Stimulated activated CD8-positive, alpha-beta memory T cell treated with anti-CD3 and anti-CD28 coated beads, Interleukin-4, amount 100 ng/mL, for 4 hours (primary cell): Measurements from ENCODE around the gene GNPTAB.

ENCODE experiments used
- DNase-seq, 2 donors: peaks; one replicate each; pipeline ENCODE4 v3.0.0-alpha.2; 2020; ENCODE audit warnings: low read depth in 2 of 2, low spot score in 1 of 2

Gene GNPTAB

DNA sequence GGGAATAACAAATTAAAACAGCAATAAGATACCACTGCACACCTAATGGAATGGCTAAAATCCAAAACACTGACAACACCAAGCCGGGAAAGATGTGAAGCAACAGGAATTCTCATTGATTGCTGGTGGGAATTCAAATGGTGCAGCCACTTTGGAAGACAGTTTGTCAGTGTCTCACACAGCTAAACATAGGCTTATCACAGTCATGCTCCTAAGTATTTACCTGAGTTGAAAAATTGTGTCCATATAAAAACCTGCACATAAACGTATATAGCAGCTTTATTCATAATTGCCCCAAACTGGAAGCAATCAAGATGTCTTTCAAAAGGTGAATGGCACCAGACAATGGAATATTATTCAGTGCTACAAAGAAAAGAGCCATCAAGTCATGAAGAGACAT, 21.6 kb downstream of the GNPTAB start:
- DNase-seq = no peak

DNA sequence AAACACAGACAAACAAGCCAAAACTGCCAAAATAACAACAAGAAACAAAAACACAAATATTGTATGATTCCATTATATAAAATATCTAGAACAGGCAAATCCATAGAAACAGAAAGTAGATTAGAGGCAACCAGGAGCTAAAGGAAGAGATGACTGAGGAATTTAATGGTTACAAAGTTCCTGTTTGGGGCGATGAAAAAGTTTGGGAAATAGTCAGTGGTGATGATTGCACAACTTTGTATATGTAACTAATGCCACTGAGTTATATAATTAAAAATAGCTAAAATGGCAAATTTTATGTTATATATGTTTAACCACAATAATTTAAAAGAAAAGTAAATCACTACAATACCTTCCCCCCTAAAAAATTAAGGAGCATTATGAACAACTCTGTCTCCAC, 24.5 kb downstream of the GNPTAB start:
- no peak for DNase-seq

DNA sequence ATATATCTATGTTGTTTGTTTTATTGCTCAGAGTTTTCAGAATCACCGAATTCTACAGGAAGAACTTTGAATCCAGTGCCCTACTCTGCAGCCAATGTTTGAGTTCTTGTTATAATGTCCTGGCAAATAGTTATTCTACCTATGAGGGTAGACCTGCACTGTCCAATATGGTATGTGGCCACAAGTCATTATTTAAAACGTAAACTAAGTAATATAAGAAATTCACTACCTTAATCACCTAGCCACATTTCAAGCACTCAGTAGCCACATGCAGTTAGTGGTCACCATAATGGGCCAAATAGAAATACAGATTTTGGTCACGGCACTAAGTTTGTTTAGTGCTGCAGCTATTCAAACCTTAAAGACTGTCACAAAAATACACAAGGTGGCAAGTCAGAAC, 26.4 kb downstream of the GNPTAB start:
- DNase-seq = no peak

DNA sequence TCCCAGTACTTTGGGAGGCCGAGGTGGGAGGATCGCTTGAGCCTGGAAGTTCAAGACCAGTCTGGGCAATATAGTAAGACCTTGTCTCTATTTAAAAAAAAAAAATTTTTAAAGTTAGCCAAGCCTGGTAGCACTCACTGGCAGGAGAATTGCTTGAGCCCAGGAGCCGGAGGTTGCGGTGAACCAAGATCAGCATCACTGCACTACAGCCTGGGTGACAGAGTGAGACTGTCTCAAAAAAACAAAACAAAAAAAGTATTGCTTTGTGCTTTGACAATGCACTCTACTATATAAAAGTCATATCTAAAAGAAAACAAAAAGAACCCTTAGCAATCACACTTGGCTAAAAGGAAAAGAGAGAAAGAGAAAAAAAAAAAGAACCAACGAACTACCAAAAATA, 26.8 kb downstream of the GNPTAB start:
- DNase-seq = no peak

DNA sequence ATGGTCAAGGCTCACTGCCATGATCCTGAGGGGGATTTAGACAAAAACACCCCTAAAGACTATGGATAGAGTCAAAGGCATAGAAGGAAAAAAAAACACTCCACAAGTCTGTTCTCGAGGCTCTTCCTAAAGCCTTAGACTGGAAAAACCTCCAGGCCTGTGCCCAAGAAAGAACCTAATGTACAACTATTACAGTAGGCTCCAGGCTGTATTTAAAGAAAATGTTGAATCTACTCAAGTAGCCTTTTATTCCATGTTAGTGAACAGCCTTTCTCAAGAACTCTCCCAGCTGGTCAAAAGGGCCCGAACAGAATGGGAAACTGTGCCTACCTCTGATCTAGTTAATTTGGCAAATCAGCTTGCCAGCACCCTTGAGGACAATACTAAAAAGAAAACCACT, 28.3 kb downstream of the GNPTAB start:
- no peak for DNase-seq

DNA sequence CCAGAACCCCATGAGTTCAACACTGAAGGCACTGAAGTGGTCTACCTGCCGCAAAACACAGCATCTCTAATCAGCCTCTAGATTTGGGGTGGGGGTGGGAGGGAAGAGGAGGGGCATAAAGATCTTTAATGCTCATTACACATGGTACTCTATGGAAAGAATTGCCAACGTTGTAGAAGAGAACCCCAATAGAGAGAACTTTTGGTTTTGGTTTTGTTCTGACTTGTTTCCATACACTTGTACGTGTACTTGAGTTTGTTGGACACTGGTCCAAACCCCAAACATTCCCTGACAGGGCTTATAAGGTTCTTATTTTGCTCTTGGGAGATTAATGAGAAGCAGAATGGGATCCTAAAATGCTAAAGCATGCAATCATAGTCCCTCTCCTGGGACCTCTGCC, 31.0 kb downstream of the GNPTAB start:
- no peak for DNase-seq

DNA sequence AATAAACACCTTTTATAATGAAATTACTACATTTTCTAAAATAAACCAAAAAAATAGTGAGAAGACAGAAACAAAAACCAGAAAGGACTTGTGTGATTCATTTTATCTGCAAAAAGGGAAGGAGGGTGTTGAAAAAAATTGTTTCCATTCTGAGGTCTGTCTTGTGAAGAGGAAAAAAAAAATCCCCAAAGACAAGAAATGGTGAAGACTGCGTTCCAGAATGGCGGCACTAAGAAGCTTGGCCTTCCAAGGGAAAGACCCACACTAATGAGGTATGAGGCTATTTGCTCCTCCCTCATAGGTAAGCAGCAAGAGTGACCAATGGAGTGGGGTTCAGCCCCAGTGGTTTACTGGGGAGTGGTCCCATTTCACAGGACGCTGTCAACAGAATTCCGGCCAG, 35.0 kb downstream of the GNPTAB start:
- no peak for DNase-seq

DNA sequence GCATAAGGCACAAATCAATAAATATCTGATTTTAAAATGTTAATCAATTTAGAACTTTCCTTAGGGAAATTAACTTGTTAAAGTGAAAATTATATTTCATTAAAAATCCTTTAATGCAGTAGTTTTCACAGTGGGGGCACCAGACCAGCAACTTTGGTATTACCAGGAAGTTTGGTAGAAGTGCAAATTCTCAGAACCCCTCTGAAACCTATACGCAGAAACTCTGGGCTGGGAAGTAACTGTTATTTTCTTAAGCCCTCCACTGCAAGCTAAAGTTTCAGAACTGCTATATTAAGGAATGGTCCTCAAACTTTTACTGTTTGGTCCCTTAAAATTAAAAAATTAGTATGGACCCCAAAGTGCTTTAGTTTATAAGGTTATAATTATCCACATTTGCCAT, 35.7 kb downstream of the GNPTAB start:
- DNase-seq = no peak

DNA sequence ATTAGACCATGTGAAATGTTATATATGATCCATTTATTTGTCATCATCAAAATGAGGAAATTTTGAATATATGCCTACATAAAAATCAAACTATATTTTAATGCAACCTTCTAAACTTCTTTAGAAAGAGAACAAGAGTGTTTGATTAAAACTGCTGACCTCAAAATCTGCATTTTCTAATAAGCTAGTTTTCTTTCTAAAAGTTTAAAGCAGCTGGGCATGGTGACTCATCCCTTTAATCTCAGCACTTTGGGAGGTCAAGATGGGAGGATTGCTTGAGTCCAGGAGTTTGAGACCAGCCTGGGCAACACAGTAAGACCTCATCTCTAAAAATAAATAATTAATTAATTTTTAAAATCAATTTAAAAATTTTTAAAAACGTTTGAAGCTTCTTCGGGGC, 36.2 kb downstream of the GNPTAB start:
- DNase-seq = no peak

DNA sequence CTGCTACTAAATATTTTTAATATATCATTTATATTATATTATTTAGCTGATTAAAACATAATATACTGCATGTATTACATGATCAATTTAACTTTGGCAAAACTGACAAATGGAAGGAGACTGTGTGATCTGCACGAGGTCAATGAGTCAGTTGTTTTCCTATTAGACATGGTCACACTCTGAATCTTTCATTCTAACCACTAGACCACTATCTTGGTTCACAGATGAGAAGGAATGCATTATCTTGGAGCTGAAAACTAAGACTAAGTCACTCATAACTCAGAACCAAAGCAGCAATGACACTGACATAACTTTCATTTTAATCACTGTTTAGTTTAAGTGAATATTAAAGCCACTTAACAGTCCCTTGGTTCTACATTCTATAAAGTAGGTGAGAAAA, 37.4 kb downstream of the GNPTAB start:
- no peak for DNase-seq

DNA sequence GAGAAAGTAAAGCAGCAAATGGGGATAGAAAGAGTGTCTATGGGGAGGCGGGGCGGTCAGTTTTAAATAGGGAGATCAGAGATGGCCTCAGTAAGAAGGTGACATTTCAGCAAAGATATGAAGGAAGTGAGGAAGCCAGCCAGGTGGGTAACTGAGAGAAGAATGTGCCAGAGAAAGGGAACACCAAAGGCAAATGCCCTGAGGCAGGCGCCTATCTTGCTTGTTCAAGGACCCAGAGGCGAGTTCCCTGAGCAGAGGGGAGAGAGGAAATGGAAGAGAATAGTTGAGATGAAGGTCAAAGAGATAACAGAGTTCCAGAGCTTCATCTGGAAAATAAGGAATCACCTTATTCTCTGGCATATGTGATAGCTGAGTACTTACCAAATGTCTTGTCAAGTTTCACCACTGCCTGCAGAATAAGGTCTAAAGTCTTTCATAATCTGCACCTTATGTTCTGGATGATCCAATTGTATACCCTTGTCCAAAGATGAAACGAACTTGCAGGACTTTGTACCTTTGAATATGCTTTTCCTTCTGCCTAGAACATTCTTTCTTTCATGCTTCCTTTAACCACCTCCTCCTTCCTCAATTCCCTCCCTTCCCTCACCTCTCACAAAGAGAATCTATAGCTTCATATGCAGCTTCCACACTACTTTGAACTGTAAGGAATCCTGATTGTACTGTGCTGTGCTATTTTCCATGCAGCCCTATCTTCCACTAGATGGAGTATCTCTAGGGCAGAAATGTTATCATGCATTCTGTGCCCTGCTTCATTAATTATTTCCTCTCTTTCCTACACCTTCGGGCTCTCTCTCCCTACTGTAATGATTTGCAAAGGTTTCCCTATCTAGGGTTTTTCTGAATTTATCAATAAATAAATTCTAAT, 38.5 kb downstream of the GNPTAB start:
- DNase-seq = no peak

DNA sequence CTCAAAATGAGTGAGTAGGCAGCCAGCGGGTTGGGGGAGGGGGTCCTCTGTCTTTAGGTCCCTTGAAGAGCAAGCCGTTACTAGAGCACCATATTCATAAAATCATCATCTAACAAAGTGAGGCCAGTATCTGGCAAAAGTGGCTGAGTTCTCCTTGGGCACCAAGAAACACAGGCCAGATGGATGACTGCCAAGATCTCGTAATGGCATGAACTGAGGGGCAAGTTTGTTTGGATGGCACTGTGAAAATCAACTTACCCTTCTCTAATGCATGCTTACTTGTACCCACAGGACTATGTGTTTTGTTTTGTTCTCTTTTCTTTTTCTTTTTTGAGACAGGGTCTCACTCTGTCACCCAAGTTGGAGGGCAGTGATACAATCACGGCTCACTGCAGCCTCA, 41.6 kb downstream of the GNPTAB start:
- DNase-seq = no peak

DNA sequence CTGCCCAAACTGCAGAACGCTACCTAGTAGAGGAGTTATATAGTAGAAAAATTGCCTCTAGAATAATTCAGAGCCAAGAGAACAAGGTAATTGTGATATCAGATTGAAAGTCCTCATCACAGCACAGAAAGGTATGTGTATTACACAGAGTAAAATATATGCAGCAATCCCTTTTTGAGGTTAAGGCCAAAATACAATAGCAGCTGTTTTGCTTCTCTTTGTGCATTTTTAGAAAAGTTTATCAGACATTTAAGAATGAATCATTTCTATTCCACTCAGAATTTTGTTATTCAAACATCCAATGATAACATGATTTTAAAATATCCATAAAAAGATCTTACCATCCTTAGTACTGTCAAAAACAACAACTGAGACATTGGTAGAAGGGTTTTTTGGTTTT, 45.1 kb downstream of the GNPTAB start:
- no peak for DNase-seq

DNA sequence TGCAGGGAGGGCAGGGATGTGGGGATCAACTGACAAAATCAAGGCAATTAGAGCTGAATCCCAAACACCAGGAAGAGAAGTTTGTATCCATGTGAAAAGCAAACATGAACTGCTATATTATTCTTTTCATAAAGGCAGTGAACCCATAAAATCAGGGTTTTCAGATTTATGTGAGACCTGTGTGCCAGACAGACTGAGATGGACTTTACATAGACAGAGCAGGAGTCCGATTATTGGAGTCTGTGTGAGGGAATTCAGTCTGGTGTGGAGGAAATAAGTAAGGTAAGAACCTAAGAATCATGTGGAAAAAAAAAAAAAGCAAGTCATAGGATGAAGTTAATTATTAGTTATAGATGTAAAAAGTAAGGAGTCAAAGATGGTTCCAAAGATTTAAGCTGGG, 46.4 kb downstream of the GNPTAB start:
- no peak for DNase-seq

DNA sequence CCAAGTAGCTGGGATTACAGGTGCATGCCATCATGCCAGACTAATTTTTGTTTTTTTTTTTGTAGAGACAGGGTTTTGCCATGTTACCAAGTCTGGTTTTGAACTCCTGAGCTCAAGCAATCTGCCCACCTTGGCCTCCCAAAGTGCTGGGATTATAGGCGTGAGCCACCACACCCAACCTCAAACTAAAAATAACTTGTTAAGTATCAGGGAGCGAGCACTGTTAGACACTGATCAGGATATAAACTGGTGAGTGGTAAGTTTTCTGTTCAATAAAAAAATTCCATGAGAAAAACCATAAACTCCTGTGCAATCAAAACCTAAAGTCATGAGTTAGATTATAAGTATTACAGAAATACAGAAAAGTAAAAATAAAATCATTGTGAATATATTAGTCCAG, 46.9 kb downstream of the GNPTAB start:
- DNase-seq = no peak

DNA sequence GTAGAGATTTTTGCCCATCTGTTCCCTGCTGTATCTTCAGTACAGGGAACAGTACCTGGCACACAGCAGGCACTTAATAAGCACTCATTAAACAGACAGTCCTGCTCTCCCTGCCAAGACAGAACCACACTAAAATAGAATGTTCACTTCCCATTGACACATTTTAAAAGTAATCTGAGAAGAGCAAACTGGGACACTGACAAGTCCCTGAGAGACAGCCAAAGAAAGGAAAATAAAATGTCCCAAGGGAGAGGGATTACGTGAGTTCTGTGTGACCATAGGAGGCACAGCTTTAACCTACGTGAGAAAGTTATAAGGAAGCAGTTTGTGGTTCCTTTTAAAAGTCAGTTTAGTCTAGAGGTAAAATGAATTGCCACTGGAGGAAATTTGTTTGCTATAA, 47.6 kb downstream of the GNPTAB start:
- no peak for DNase-seq

DNA sequence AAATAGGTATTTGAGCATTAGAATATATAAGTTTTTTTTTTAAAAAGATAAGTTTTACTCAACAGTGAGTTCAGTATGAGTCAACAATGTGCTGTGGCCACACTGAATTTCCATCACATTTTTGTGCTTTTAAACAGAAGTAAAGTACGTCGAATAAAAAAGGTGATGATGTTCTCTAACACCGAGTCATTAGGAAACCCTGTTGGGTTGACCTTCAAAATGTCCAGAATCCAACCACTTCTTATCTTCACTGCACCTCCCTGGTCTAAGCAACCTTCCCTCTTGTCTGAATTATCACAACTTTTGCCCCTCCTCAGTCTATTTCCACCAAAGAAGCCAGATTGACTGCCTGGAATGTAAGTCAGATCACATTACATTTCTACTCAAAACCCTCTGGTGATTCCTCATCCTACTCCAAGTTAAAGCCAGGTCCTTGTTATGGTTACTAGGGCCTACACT, 48.5 kb downstream of the GNPTAB start:
- DNase-seq = no peak

DNA sequence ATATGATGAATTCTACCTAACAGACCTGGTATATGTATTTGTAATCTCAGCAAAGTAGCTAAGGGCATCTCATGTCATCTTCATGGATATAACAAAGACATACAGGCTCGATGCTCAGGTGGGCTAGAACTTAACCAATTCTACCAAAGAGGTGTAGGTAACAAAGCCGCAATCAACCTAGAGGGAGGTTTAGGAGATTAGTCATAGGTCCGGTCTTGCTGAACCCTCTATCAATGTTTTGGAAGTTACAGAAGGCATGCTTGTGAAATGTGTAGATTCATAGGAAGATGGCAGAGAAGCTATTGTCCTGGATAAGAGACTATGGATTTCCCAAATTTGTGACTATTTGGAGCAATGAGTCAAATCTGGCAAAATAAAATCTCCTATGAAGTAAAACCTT, 48.9 kb downstream of the GNPTAB start:
- no peak for DNase-seq

DNA sequence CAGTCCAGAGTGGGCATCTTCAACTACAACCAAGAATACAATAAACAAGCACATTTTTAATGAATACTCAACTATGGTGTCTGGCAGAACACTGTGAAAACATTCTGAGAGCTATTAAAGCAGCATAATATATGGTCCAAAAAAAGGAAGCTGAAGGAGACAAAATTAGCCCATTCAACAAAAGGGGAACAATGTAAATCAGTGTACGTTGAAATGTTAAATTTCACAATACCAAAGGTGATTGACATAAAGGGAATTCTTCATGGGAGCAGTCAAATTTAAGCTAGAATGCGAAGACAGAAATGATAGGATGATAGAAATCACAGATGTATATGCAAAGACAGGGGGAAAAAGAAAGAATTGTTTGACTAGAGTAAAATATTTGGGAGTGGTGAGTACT, 50.2 kb downstream of the GNPTAB start:
- DNase-seq = no peak

DNA sequence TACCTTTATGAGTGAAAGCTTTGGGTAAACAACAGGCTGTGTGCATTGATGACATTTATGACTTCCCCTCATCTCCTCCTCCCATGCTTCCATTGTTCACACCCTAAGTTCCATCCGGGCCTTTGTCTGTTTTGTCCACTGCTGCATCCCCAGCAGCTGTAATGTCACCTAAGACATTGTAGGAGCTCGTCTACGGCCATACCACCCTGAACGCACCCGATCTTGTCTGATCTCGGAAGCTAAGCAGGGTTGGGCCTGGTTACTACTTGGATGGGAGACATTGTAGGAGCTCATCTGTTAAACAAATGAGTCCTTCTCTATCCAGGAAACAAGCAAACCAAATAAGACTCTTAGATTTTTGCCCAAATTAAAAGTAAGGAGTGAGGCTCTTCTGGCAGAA, 51.1 kb downstream of the GNPTAB start:
- DNase-seq = no peak

DNA sequence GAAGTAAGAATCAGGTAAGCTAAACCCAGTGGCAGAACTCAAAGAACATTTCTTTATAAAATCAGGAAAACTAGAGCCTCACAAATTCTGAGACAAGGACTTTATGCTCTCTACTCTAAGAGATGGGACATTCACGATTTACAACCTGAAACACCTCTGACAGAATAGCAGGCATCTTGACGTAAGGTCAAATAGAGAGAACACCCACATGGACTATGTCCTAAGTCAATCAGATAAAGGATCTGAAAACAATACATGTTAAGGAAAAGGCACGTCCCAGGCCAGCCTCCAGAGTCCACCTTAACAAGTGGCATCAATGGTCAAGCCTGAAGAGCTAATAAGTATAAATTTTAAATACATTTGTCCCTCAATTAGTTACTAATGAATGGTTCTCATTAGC, 51.6 kb downstream of the GNPTAB start:
- DNase-seq = no peak

DNA sequence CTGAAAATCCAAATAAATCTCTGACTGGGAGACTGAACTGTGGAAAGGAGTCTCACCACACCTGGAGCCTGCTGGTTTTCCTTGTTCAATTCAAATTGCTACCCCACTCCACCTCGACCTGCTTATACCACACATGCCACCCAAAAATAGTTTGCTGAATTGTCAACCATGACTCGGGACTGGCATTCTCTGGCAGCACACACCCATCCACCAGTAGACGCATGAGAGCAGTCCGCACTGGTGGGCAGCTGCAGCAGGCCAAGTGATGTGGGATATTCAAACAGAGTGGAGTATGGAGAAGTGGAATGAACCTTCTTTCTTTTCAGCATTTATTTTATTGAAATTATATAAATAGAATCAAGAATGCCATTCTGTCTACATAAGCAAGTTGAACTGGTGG, 52.8 kb downstream of the GNPTAB start:
- DNase-seq = no peak

DNA sequence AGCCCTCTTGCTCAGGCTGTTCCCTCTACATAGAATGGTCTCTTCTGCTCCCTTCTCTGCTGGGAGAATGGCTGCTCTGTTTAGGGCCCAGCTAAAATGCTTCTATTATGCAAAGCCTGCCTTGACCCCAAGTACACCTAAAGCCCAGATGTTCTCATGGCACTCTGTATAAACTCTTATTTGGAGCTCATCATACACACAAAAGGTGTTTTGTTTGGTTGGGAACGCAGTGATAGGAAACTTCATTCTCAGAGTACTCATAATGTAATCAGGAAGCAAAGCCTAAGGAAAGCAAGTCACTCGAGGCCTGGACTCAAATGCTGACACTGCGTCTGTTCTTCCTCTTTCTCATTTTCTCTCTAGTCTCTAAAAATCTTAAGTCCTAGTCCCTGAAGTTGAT, 53.3 kb downstream of the GNPTAB start:
- no peak for DNase-seq
